ENCODE data around the gene HYKK.
"Not testable (repeated sequence)": the region's sequence is repeated elsewhere in the genome, so short reads cannot be mapped to it uniquely, and the experiment has no call there.

HYKK gene

DNA sequence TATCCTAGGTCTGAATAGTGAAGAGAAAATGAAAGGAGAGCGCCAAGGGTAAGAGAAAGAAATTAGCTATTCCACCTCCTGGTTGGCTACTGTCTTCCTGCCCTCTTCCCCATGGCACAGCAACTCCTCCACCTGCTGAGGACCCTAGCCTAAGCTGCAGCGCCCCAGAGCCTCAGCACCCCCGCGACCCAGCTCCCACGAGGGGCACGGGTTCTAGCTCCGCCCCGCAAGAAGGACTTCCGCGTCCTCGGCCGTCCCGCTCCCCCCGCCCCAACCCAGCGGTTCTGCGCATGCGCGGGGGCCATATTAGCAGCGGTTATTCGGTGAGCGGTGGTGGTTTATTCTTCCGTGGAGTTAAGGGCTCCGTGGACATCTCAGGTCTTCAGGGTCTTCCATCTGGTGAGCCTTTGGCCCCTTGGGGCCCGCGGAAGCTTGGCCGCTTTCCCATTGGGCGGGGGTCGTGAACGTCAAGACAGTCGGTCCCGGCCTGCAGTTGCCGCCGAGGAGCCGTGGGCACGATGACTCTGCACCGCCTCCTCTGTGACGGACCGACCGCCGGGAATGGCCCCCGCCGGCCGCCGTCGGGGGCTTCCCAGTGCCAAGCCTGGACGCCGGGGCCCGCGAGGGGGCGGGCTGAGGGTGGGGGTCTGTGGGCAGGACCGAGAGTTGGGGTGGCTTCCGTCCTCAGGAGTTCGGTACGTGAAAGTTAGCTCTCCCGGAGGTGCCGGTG, 32.9 kb downstream of the HYKK start, which contains the start of gene PSMA4:
Gene PSMA4 (plus strand): TSS at position 304 of the 730 bp plus-strand sequence. CDS start 1,484 bp downstream, outside the sequence.
- peak; percentile 90 for DNase-seq (ENCODE audit: low spot score)

DNA sequence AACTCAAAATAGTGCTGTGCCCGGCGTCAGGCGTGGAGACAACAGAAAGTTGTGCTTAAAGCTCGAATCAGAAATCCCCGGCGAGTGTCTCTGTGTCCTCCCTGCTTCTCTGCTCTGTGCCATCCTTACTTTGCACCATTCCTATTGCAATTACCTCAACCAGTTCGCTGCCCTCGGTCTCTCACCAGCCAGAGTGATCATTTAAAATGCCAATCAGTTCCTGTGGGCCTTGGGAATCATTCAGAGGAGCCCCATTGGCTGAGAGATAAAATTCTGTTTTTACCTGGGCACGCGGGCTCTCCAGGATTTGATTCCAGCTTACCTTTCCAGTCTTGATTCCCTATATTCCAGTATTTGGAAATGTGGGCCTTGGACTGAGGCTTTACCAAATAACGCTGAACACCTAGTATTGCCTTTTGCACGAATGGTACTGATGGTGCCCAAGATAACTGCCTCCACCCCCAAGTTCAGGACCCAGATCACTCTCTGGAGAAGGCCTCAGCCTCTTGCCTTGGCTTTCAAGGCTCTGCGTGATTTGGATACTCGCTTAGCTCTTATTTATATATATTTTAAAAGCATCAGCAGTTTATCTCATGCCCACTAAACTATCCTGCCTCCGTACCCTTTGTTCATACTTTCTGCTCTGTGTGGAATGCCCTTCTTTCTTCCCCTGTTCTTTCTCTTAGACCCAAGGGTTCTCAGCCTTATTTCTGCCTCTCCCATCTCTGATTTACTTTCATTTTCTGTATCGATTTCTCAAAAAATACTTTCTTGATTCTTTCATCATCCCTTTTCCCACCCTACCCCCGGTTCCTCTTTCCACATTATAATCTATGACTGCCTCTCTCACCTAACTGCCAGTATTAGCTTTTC, 33.7 kb downstream of the HYKK start:
- DNase-seq (ENCODE audit: low spot score) = no peak

DNA sequence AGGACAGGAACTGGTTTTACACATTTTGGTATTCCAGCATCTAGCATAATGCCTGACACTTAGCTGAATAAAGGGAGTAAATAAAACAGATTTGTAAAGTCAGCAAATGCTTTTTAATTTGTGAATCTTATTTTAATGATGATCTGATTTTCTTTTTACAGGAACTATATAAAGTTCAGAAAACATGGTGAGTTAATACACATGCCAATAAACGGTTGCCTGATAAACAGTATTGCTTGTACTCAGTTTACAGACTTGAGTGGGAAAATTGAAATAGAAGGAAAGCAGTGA, 34.3 kb downstream of the HYKK start:
- DNase-seq (ENCODE audit: low spot score) = no peak

DNA sequence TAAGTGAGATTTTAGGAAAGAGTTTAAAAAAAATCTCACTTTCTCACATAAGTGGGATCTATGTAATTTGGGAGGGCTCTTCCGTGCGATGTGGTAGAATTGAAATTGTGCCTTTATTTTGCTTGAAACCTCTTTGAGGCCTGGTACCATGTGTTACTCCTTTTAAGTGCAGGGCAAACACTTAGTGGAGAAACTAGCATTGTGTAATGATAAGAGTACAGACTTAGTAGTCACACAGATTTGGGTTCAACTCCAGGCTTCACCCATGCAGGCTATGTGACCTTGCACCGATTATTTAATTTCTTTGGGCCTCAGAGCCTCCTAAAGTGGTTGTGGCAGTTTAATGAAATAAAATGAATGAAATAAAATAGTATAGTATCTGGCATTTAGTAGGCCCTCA, 35.3 kb downstream of the HYKK start:
- no peak for DNase-seq (ENCODE audit: low spot score)

DNA sequence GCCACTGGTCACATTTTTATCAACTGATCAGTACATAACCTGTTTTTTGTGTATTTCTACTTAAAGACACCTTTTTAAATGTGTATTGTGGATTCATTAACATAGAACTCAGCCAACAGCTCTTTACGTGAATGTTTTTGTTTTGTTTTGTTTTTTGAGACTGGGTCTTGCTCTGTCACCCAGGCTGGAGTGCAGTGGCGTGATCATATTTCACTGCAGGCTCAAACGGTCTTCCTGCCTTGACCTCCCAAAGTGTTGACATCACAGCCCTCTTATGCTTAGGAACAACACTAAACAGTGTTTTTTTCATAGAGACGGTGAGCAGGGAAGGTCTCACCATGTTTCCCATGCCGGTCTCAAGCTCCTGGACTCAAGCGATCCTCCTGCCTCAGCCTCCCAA, 42.8 kb downstream of the HYKK start:
- no peak for DNase-seq (ENCODE audit: low spot score)

DNA sequence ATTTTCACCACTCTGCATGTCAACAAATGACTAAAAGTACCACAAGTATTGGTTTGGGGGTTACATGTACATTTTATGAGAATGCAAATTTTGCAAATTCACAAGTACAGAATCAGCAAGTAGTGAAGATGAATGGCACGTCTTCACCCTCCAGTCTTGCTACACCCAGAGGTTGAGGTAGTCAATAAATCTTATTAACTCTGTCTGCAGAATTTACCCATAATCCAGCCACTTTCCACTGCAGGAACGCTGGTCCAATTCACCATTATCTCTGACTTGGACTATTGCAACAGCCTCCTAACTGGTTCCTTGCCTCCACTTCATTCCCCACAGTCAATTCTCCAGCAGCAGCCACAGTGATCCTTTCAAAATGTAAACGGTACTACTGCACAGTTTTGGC, 43.4 kb downstream of the HYKK start:
- no peak for DNase-seq (ENCODE audit: low spot score)

DNA sequence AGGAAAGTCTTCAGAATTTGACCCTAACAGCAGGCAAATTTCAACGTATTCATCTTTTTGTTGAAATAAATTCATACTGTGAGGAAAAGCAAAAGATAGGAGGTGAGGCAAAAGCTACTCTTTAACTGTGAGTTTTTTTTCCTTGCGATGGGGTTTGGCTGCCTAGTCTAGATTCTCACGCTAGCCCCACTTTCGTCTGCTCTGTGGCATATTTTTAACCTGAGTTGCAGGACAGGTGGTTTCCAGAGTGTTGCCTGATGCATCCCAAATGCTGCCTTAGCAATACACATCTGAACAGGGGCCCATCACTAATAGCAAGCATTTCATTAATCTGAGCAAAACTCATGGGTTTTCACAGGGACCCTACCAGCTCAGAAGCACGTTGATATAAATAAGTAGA, 44.5 kb downstream of the HYKK start:
- no peak for DNase-seq (ENCODE audit: low spot score)

DNA sequence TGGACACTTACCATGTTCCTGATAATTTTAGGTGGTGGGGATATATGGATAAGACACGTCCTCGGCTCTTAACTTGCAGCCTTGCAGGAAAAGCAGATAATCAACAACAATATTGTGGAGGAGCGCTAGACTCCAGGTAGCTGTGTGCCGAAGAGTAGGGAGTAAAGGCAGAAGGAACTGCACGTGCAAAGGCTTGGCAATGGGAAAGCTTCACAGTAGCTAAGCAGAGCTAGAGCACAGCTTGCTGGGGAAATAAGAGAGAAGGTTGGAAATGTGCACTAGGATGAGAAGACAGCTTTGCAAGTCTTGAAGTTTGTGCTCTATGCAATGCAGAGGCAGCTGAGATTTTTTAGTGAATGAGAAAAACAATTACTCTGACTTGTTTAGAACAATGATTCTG, 45.2 kb downstream of the HYKK start:
- DNase-seq (ENCODE audit: low spot score) = no peak

DNA sequence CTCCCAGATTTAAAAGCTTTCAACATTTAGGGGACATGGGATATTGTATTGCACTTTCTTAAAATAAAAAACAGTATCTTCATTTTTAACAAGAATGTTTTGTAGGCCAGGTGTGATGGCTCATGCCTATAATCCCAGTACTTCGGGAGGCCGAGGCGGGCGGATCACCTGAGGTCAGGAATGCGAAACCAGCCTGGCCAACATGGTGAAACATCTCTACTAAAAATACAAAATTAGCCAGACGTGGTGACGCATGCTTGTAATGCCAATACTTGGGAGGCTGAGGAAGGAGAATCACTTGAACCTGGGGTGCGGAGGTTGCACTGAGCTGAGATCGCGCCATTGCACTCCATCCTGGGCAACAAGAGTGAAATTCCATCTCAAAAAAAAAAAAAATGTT, 52.8 kb downstream of the HYKK start:
- not testable (repeated sequence) for DNase-seq (ENCODE audit: low spot score)

DNA sequence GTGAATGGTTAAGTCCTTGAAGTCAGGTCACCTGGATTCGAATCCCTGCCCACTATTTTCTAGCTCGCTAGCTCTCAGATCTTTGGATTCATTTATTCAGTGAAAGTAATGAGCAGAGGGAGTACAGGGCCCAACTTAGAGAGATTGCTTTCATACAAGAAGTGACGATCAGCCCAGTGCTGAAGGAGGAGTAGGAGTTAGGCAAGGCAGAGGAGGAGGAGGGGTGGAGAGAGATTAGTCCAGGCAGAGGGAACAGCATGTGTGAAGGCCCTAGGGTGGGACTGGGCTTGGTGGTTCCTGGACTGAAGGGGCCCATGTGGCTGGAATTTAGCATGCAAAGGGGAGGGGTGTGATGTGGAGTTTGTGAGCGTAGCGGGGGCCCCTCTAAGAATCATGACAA, 54.1 kb downstream of the HYKK start:
- DNase-seq (ENCODE audit: low spot score) = no peak

DNA sequence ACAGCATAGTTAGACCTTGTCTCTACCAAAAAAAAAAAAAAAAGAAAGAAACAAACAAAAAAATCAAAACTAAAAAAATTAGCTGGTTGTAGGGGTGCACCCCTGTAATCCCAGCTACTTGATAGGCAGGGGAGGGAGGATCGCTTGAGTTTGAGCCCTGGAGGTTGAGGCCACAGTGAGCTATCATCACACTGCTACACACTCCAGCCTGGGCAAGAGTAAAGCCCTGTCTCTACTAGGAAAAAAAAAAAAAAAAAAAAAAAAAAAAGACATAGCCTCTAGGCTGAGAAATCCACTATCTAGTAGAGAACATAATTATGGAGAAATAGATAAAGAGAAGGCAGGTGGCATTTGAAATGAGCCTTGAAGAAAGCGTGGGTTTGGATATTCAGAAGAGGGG, 55.7 kb downstream of the HYKK start:
- no peak for DNase-seq (ENCODE audit: low spot score)

DNA sequence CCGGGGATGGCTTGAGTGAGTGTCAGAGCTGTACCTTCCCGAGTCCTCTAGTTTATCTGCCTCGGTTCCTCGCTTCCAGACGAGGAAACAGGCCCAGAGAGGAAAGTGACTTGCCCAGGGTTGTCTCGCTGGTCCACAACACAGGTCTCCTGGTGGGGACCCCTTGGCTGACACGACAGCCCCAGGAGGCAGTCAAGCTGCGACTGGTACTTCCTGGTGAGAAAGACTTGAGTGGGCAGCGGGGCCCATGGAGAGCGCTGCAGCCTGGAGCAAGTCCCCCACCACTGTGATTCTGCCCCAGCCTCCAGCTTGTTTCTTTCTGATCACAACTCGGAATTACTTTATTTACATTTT, 57.3 kb downstream of the HYKK start:
- DNase-seq (ENCODE audit: low spot score) = no peak

DNA sequence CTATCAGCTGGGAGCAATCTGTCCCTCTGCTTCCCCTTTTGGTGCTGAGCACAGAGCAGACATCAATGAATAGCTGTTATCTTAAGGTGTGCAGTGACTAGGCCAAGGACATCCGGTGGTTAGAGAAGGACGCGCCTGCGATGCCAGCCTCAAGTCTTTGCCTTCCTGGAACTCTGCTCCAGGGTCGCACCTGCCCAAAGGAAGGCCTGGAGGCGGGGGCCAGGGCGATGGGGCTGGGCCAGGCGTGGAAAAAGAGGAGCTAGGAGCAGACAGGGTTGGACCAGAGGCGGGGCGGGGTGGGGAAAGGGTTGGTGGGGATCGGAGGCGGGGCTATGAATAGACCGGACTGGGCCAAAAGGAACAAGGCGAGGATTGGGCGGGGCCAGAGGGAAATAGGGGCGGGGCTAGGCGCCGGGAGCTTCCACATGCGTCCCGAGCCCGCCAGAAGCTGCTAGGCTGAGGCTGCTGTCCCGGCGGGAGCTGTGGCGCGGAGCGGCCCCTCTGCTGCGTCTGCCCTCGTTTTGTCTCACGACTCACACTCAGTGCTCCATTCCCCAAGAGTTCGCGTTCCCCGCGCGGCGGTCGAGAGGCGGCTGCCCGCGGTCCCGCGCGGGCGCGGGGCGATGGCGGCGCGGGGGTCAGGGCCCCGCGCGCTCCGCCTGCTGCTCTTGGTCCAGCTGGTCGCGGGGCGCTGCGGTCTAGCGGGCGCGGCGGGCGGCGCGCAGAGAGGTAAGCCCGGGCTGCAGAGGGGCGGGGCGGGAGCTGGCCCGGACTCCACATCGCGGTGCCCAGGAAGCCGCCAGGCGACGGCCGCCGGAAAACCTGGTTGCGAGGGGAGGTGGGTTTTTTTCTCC, 57.9 kb downstream of the HYKK start, which contains the start of gene CHRNA5:
Gene CHRNA5 (plus strand): TSS at position 424 of the 854 bp plus-strand sequence. CDS start 200 bp downstream, at position 624.
- peak; percentile 48 for DNase-seq (ENCODE audit: low spot score)

DNA sequence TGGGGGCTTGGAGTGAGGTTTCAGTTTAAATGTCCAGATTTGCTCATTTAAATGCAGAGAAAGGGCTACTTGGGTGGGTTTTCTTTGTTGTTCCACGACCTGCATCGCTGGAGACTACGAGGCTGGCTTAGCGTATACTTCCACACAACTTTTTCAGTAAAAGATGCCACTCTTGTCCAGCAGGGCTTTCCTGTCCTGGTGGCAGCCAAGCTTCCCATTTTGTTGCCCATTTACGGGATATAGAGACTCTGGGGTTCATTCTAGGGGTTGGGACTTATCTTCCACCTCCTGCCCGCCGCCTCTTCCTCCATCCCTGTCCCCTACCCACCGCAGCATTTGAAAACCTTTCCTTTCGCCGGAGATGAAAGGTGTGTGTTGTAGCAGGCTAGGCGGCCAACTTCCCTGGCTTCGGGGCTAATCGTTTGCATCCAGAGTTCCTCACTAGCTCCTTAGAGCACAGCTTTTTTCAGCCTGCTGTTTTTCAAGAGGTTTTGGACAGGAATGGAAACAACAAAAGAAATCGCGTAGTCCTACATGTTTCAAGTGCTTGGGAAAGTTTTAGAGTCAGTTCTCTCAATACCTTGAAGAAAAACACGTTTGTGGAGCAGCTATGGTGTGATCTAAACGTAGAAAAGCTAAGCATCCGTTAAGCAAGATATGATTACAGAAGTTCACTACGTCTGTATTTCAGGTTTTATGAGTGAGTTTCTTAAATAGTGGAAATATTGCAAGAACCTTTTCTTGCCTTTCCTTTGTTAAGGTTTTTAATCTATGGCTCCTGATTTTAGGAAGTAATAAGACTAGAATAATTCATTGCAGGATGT, 58.8 kb downstream of the HYKK start:
- DNase-seq (ENCODE audit: low spot score) = no peak

DNA sequence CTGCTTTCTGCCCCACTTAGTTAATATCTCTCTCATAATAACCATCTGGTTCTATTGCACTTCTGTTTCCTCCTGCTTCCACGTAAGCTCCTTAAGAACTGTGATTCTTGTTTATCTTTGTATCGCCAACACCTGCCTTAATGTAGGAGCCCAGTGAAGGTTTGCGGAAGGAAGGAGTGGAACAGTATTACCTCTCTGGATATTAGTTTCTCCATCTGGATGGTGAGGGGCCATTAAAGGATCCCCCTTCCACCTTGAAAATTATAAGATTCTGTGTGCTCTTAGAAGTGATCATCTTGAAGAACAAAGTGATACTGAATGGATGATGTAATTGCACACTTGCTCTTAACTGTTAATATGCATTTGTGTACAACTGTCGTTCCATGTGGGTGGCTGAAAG, 60.2 kb downstream of the HYKK start:
- DNase-seq (ENCODE audit: low spot score) = no peak

DNA sequence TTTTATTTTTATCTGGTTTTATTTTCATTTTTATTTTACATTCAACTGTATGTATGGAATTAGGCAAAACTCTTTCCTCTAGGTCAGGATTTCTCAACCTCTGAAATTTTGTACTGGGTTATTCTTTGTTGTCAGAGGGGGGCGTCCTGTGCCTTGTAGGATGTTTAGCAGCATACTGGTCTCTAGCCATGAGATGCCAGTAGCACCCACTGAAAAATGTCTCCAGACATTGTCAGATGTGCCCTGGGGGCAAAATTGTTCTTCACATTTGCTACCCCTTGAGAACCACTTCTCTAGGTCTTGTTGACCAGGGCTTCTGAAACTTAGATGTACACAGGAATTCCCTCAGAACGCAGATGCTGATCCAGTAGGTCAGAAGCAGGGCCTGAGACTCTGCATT, 63.3 kb downstream of the HYKK start:
- no peak for DNase-seq (ENCODE audit: low spot score)

DNA sequence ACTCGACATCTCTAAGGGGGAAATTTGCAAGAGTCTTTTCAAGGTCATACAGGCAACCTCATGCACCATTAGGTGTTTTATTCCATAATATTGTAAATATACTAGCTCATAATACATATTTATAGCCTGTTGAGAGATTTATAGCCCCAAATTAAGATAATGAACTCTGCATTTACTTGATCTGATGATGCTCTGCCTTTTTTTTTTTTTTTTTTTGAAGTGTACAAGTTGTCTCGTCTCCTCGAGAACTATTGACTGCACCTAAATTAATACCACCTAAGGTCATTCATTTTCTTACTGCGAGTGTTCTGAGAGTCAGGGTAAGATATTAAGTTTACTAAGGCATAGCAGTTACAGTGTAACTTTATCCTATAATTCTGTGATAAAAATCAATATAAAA, 64.0 kb downstream of the HYKK start:
- no peak for DNase-seq (ENCODE audit: low spot score)

DNA sequence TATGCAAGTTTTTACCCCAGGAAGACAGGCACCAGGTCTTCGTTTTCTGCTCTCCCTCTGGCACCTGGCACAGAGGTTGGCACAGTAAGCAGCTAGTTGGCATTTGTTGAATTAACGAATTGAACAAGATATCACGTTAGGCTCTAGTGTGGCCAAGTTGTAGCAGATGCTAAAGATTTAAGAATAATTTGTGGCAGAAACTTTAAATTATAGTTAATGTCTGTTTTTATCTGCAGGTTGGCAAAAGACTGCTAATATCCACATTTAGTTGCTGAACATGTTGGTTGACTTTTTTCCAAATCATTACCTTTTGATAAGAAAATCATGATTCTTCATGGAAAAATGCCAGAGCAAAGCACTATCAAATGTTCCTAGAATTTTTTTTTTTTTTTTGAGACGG, 66.0 kb downstream of the HYKK start:
- DNase-seq (ENCODE audit: low spot score) = no peak

DNA sequence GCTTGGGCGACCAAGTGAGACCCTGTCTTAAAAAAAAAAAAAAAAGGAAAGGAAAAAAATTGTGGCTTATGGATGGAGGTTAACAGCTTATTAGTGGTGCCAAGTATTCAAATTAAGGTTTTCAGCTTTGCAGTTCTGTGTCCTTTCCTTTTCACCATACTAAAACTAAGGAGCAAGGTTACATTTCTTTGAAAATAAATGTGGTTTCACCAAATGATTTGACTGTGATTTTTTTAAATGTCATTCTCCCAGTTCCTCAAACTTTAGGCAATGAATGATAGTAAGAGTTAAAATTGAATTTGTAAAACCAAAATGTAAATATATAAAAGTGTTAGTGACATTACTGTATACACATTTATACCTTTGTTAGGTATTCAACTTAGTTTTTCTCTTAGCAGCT, 67.6 kb downstream of the HYKK start:
- no peak for DNase-seq (ENCODE audit: low spot score)

Data from Ammon's horn (tissue), 1 donor.